G401 (cell line): Measurements from ENCODE around the gene FA2H. TPM values are rescaled to one million over a fixed set of nuclear protein-coding genes. Genes with fewer than 3 reads are reported as not detected.
"Not testable (repeated sequence)": the region's sequence is repeated elsewhere in the genome, so short reads cannot be mapped to it uniquely, and the experiment has no call there.

Experiments
- DNase-seq: peaks from one replicate; pipeline ENCODE4 v3.0.0-alpha.2; 2015; ENCODE audit warnings: low spot score
- in situ Hi-C: cut with HindIII; loops from 2 replicates; pipeline ENCODE4 v1.10.0; 2016; ENCODE audit warnings: low sequenced_read_pairs, mixed read lengths
- total RNA-seq: library from RNA; depleted of rRNA; stranded (reverse); fragments of >200 nt; shearing (Covaris generic); gene quantifications from 2 replicates; pipeline ENCODE4 v1.2.3, GENCODE V29; 2014

Gene FA2H
- total RNA-seq, 1 experiment from 2014 or later, result not detected

DNA sequence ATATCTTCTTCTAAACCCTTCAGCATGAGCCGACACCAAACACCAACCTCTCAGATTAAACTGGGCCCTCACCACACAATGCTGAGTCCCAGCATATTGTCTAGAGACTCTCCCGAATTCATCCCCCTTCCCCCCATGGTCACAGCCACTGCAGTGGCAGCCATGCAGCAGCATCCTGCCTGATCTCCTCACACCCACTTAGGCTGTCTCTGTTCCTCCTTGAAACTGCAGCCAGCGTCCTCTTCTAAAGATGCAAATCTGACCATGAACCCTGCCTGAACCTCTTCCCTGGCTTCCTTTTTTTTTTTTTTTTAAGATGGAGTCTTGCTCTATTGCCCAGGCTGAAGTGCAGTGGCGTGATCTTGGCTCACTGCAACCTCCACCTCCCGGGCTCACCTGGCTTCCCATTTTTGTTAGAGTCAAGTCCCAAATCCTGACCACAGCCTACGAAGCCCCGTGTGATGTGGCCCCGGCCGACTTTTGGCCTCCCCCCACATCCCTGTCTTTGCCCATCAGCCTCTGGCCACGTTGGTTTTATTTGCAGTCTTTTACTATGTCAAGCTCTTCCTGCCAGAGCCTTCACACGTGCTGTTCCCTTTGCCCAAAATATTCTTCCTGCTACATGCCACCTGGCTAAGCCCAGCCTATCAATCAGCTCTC is 2.8 kb downstream of the FA2H start:
- in situ Hi-C loops, result no loop called here
- no peak for DNase-seq

DNA sequence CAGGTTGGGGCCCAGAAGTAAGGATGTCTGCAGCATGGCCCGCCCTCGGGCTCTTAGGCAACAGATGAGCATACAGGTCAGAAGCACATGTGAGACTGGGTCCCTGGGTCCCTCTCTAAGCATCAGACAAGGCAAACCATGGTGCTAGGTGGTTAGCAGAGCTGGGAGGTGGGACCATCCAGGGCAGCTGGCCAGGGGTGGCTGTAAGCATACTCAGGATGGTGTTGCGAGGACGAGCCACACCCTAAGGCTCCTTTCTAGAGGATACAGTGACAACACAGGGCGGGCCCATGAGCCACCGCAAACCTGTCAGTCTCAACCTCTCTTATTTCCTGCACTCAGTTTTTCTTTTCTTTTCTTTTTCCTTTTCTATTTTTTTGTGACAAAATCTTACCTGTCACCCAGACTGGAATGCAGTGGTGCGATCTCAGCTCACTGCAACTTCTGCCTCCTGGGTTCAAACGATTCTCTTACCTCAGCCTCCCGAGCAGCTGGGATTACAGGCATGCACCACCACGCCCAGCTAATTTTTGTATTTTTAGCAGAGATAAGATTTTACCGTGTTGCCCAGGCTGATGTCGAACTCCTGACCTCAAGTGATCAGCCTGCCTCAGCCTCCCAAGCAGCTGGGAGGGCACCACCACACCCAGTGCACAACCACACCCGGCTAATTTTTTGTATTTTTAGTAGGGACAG is 3.6 kb downstream of the FA2H start:
- in situ Hi-C loops, result no loop called here
- no peak for DNase-seq

DNA sequence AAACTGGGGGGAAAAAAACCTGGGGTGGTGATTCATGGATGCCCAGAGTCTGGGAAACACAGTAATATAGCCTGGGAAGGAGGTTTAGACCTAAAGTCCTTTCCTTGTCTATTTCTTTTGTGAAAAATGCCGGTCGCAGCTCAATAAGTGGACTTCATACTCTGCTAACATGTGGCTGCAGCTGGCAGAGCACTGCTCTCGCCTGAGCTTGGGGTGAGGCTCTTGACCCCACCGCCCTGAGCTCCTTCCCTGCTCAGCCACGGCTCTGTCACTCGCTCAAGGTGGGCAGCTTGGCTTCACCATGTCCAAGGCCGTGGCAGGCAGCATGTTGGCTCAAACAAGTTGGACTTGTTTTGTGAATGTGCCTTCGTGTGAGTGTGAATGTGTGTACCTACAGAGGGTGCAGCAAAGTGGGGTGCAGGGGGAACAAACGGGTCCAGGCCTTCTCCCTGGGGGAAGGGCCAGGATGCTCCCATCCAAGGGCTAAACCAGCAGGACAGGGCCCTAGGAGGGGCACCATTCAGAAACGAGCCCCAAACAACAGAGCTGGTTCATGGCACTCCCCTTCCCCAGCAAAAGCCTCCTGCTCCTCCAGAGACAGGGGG is 4.9 kb downstream of the FA2H start:
- in situ Hi-C loops, result no loop called here
- DNase-seq, result no peak

DNA sequence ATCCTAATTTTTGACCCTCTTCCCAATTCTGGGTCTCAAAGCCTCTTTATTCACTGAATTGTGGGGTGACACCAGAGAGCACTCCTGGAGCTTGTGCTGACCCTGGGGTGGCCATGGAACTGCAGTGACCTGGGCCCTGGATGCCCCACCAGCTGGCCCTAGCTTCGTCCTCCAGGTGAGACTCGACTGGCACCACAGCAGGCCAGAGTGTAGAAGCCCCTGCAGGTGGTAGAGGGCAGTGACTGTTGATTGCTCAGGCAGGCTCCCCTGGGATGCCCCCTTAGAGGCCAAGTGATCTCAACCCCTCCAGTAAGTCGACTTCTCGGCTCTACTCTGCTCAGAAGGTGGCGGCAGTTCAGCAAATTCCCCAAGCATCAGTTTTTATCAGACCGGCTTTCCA is 6.4 kb downstream of the FA2H start:
- DNase-seq, result no peak
- in situ Hi-C loops, result no loop called here

DNA sequence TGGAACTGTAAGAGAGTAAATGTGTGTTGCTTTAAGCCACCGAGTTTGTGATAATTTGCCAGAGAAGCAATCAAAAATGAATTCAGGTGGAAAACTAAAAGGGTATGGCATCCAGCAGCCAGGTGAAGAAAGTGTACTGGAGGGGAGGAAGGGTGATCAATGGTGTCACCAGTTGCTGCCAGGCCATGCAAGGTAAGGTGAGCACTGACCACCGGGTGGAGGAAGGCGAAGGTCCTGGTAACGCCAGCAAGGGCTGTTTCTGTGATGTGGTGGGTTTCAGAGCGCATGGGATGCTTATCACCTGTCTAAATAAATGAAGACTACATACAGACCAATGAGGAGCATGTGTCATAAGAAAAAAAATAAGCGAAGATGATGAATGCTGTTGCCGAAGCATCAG is 6.9 kb downstream of the FA2H start:
- in situ Hi-C loops, result no loop called here
- no peak for DNase-seq

DNA sequence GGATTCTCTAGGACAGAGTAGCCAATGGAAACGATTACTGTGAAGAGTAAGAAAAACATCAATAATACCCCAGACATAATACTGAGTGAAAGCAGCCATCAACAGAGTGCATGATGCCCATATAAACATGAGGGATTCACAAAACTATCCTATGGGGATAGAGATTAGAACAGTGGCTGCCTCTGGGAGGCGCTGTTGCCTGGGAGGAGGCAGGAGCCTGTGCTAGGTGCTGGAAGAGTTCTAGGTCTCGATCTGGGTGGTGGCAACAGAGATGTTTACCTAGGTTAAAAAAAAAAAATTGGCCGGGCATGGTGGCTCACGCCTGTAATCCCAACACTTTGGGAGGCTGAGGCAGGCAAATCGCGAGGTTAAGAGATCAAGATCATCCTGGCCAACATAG is 7.9 kb downstream of the FA2H start:
- in situ Hi-C loops, result no loop called here
- no peak for DNase-seq

DNA sequence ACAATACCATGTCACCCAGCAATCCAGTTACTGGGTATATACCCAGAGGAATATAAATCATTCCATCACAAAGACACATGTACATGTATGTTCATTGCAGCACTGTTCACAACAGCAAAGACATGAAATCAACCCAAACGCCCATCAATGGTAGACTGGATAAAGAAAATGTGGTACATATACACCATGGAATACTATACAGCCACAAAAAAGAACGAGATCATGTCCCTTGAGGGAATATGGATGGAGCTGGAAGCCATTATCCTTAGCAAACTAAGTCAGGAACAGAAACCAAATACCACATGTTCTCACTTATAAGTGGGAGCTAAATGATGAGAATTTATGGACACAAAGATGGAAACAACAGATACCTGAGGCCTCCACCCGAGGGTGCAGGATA is 10.4 kb downstream of the FA2H start:
- DNase-seq, in situ Hi-C loops: not testable (repeated sequence)

DNA sequence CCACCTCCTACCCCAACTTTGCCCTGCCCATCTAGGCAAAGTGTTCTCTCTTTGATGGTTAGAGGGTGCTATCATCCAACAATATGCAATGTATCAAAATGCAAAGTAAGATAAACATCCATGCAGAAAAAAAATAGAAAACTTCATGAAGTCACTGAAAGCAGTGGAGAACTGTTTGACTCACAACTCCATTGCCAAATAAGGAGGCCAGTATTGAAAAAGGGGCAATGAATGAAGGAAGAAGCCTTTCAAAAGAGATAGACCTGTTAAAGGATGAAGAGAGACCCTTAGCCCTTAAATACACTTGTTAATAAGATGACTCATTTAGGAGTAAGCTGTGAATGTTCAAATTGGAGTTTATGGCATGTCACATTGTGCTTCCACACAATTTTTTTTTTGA is 13.0 kb downstream of the FA2H start:
- no peak for DNase-seq
- in situ Hi-C loops, result no loop called here

DNA sequence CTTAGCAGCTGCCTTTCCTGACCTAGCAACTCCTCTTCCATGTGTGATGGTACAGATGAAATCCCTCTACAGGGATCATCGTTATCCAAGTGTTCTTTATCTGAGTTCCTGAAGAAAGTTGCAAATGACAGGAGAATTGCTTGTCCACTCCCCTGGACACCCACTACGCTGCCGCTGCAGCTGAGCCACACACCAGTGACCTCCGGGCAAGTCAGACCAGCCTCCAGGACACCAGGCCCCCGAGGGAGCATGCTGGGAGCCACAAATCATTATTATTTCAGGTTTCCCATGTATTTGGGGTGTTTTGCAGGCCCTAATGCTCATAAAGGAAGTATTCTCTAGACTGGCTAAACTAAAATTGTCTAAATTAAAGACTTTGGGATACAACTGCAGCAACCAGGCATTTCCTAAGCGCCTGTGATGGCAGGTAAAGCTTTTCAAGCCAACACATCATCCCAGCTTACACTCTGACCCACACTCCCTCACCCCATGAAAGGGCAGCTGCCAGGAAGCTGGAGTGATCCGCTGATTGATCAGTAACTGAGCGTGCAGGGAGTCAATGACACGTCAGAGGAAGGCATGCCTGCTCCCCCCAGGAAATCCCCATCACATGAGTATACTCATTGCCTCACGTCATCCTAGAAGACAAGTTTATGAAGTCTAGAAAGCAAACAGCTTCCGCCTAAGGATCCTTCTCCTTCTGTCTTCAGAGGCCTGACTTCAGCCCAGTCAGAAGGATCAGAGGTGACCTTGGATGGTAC is 14.4 kb downstream of the FA2H start:
- no peak for DNase-seq
- in situ Hi-C loops, result no loop called here

DNA sequence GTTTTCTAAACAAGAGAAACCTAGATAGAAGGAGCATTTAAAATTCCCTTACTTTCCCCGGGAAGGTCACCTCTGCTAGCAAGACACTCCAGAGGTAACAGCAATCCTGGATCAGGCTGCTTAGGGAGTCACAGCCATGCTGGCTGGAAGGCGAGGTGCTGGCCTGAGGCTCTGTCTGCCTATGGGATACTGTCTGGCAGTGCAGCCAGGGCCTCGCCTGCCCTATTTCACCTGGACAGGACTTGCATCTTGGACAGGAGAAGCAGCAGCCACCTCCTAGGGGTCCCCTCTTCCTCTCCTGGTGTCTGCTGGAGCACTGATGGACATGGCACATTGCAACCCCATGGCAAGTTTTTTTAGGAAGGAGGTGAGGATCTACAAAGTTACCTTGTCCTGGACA is 15.1 kb downstream of the FA2H start:
- in situ Hi-C loops, result no loop called here
- no peak for DNase-seq

DNA sequence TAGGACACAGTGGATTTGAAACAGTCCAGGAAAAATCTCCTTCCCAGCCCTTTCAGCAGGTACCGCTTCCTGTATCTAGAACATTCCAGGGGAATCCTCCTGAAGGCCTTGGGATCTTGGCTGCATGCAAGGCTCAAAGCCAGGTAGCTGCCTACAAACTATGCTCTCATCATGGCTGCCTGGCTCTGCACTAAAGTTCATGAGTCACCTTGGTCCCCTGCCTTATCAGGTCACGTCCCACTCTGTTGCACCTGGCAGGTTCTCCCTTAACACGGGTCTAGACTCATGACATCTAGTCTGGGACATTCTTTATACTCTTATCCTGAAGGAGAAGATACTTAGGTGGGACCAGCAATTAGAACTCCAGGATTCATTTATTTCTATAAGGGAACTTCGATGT is 15.8 kb downstream of the FA2H start:
- in situ Hi-C loops, result no loop called here

DNA sequence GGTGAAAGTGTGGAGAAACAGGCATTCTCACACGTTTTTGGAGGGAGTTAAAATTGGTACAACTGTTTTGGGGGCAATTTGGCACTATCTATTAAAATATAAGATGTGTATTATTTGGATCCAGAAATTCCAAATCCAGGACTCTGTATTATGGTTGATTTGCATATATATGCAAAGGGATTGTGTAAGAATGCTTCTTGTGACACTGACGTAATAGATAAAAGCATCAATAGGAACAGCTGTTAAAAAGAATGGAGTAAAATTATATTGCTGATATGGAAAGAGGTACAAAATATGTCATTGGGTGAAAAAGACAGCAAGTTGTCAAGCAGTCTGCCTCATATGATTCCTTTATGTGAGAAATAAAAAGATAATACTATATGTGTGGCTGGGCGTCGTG is 17.3 kb downstream of the FA2H start:
- DNase-seq, result no peak
- in situ Hi-C loops, result no loop called here

More for the DNA sequence above, 15.8 kb downstream of the FA2H start:
- DNase-seq, result no peak

DNA sequence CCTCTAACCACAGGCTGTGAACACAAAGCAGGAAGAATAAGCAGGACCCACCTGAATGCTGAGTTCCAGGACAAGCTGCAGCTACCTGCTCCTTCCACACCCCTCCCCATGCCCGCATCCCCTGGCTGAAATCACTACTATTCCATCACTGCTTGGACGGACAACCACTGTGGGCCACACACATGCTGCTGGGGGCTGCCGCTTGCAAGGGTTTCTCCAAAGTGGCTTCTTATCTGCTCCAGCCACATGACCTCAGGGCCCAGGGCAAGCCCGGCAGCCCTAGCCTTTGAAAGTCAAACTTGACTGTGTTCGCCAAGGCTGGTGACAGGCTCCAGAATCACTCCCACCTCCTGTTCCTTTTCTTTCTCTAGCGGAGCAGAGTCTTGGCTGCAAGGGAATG is 18.4 kb downstream of the FA2H start:
- DNase-seq, result no peak
- in situ Hi-C loops, result no loop called here

DNA sequence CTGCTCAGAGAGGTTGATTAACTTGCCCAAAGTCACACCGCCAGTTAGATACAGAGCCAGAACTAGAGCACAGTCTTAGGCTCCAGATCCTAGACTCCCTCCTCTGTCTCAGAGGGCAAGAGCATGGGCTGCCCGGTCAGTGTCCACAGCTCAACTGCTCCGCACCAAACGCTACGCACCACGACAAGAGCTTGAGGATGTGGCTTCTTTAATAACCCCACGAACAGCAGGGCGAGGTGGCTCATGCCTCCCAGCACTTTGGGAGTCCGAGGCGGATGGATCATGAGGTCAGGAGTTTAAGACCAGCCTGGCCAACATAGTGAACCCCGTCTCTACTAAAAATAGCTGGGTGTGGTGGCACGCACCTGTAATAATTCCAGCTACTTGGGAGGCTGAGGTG is 21.4 kb downstream of the FA2H start:
- in situ Hi-C loops, result no loop called here

DNA sequence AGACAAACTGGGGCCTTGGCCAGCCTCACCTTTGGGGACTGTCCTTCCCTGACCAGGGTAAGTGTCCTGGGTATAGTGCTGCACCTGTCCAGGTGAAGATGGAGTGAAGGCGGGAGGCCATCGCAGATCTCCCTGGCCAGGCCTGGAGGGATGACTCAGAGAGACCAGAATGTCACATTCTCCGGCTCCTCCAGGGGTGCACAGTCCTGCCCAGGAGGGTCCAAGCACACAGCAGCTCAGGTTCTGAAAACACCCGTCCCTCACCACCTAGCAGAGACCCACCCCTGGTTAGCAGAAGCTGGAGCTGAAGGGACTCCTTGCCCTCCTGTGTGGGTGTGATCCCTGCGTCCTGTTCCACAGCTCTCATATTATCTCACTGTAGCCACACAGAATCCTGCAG is 21.9 kb downstream of the FA2H start:
- in situ Hi-C loops, result no loop called here
- no peak for DNase-seq

More for the DNA sequence above, 21.4 kb downstream of the FA2H start:
- DNase-seq, result no peak

DNA sequence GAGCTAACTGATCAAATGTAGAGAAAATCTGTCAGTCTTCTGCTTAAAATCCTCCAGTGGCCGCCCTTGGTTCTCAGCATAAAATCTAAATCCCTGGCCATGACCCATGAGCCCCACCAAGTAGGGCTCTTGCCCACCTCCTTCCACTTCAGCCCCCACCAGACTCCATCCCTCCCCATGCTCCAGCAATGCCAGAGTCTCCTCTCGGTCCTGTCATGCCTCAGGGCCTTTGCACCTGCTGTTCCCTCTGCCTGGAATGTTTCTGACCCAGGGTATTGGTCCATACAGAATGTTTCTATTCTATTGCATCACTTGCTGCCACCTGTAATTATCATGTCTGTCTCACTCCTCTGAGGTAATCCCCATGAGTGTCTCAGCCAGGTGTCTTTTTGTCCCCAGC is 22.4 kb downstream of the FA2H start:
- in situ Hi-C loops, result no loop called here
- DNase-seq, result no peak

DNA sequence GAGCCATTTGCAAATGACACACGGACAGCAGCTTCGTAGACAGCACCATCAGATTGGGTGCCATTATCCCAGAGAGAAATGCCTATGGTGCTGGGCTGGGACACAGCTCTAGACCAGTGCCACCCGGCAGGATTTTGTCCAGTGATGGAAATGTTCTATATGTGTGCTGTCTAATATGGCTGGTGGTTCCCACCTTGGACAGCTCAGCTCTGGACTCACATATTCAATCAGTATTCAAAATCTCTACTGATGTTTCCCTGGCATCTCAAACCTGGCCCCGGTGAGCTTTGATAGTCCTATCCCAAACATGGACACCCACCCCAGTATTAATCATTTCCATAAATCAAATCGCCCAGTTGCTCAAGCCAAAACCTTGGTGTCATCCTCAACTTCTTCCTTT is 23.0 kb downstream of the FA2H start:
- no peak for DNase-seq
- in situ Hi-C loops, result no loop called here

DNA sequence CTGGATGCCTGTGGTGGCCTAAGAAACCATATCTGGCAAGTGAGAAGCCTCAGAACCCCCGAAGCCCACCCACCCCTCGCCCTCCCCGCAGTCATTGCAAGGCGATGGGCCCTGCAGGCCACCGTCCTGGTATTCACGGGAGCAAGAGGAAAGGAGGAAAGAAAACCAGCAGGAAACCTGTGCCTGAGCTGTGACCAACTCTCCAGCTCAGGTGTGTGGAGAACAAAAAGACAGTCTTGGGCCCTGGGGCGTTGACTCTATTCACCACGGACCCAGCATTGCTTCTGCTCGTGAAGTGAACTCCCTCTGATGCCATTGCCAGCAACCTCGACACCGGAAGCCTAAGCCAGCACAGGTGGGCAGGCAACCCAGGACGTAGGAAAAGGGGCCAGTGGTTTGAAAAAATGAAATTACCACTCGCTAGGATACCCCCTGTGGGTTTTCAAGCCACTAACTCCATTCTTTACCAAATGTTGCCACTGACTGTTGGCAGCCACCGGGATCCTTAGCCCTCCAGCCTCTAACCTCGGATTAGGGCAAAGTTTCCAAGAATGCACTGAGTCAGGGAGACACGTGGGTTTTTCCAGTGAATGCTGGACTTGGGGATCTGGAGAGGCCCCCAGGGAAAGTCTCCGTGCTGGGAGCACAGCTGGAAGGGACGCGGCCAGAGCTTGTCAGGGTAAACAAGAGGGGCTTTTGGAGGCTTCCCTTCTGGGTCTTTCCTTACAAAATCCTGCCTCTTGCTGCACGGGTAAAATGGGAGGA is 25.1 kb downstream of the FA2H start:
- DNase-seq, result no peak
- in situ Hi-C loops, result no loop called here

DNA sequence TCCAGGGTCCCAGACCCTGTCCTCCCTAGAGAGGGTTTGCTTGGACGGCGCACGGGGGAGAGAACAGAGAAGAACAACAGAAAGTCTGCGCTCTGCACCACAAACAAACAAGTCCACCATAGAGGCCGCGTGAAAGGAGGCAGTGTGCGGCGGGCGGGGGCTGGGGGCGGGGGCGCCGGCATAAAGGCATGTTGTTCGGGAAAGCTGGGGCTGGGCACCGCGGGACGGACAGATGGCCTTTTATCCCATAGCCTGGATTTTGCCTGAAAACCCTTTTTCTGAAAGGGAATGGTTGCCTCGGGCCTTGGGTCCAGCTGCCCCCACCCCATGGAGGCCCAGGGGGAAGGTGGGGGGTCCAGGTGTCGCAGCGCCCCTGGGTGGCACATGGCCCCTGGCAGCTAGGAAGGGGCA is 26.0 kb downstream of the FA2H start:
- no peak for DNase-seq
- in situ Hi-C loops, result no loop called here
